ENCODE results near the gene PTPRG. TPM values are rescaled to one million over a fixed set of nuclear protein-coding genes. Genes with fewer than 3 reads are reported as not detected.

The PTPRG gene
- polyA plus RNA-seq, 1 donor (not counting 4 experiments of a cell fraction or from before 2014, with no cell fraction given) = 12.1 TPM

- Histone ChIP-seq H3K4me1 (ENCODE audit: control insufficient read depth, extremely low read depth, insufficient read depth, low read length) (no peaks in the 10 kb centered on the region), H2AFZ (ENCODE audit: control insufficient read depth, low read length) (no peak overlapping the region), H3K4me3 (ENCODE audit: control insufficient read depth in 2 of 3, extremely low read depth in 1 of 3, insufficient read depth in 2 of 3, low read depth in 1 of 3, low read length in 3 of 3) (no peak overlapping the region), H3K9me1 (ENCODE audit: control insufficient read depth, extremely low read depth, insufficient read depth, low read length) (no peaks in the 10 kb centered on the region), H3K4me2 (ENCODE audit: control insufficient read depth, extremely low read depth, insufficient read depth, low read depth, low read length) (no peak overlapping the region), H3K9me3 (ENCODE audit: control insufficient read depth, low read depth, low read length) (no peaks in the 10 kb centered on the region), H3K79me2 (ENCODE audit: control insufficient read depth, insufficient read depth, low read length) (no peaks in the 10 kb centered on the region), H4K20me1 (ENCODE audit: control insufficient read depth, extremely low read depth, insufficient read depth, low read length) (no peaks in the 10 kb centered on the region), H3K36me3 (ENCODE audit: control insufficient read depth in 2 of 2, extremely low read depth in 1 of 2, insufficient read depth in 2 of 2, low read length in 2 of 2) (peaks cover 3 to 9% of the 10 kb centered on the region in 2 experiments), H3K9ac (ENCODE audit: control insufficient read depth, extremely low read depth, insufficient read depth, low read length) (no peak overlapping the region), H3K27me3 (ENCODE audit: control insufficient read depth, extremely low read depth, insufficient read depth, low read length) (no peaks in the 10 kb centered on the region), H3K27ac (ENCODE audit: control insufficient read depth, insufficient read depth, low read length) (no peak overlapping the region)
- dilution Hi-C loops (cut with MboI; ENCODE audit: extremely low pct_ligation_motif_present, low sequenced_read_pairs) = no loop called here
- FAIRE-seq (no peak), DNase-seq (ENCODE audit: low read depth, low spot score) (no peak)
- TF ChIP-seq EZH2 (IDR thresholded peaks at IDR 0.05; ENCODE audit: low read length) = no peak
- TF ChIP-seq, protein P1, sequence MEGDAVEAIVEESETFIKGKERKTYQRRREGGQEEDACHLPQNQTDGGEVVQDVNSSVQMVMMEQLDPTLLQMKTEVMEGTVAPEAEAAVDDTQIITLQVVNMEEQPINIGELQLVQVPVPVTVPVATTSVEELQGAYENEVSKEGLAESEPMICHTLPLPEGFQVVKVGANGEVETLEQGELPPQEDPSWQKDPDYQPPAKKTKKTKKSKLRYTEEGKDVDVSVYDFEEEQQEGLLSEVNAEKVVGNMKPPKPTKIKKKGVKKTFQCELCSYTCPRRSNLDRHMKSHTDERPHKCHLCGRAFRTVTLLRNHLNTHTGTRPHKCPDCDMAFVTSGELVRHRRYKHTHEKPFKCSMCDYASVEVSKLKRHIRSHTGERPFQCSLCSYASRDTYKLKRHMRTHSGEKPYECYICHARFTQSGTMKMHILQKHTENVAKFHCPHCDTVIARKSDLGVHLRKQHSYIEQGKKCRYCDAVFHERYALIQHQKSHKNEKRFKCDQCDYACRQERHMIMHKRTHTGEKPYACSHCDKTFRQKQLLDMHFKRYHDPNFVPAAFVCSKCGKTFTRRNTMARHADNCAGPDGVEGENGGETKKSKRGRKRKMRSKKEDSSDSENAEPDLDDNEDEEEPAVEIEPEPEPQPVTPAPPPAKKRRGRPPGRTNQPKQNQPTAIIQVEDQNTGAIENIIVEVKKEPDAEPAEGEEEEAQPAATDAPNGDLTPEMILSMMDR (optimal IDR thresholded peaks at IDR 0.05 in 1 of 3, IDR thresholded peaks at IDR 0.05 in 1 of 3, conservative IDR thresholded peaks at IDR 0.05 in 1 of 3; ENCODE audit: extremely low read depth in 1 of 3, insufficient read depth in 2 of 3, low read length in 3 of 3) = no peak
Measured at GRCh38 chr3:62220616-62221015, 659.2 kb downstream of the PTPRG start.

DNA sequence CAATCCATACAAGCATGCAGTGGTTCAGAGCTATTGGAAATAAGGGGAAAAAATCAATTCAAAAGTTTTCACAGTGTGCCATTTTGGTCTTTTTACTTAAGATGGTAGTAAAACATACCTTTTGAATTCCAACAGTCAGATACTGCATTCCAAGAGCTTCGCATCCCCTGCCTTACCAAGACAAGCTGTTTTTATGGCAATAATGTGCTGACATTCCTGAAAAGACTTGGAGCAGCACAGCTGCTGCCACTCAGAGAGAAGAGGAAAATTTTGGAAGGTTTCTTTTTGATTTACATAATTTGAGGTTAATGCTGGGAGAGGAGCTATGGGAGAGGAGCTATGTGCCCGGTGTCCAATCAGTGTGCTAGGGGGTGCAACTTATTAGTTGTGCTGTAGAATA lies 663.7 kb downstream of the PTPRG start:
- Histone ChIP-seq H3K9me3 (ENCODE audit: control insufficient read depth, low read depth, low read length) (no peaks in the 10 kb centered on the region), H3K27ac (ENCODE audit: control insufficient read depth, insufficient read depth, low read length) (no peak overlapping the region), H2AFZ (ENCODE audit: control insufficient read depth, low read length) (no peak overlapping the region), H3K27me3 (ENCODE audit: control insufficient read depth, extremely low read depth, insufficient read depth, low read length) (no peaks in the 10 kb centered on the region), H3K4me2 (ENCODE audit: control insufficient read depth, extremely low read depth, insufficient read depth, low read depth, low read length) (no peak overlapping the region), H3K4me1 (ENCODE audit: control insufficient read depth, extremely low read depth, insufficient read depth, low read length) (no peaks in the 10 kb centered on the region), H3K4me3 (ENCODE audit: control insufficient read depth in 2 of 3, extremely low read depth in 1 of 3, insufficient read depth in 2 of 3, low read depth in 1 of 3, low read length in 3 of 3) (no peak overlapping the region), H3K9me1 (ENCODE audit: control insufficient read depth, extremely low read depth, insufficient read depth, low read length) (no peaks in the 10 kb centered on the region), H3K79me2 (ENCODE audit: control insufficient read depth, insufficient read depth, low read length) (no peaks in the 10 kb centered on the region), H3K36me3 (ENCODE audit: control insufficient read depth in 2 of 2, extremely low read depth in 1 of 2, insufficient read depth in 2 of 2, low read length in 2 of 2) (peaks cover 3 to 4% of the 10 kb centered on the region in 2 experiments), H4K20me1 (ENCODE audit: control insufficient read depth, extremely low read depth, insufficient read depth, low read length) (no peaks in the 10 kb centered on the region), H3K9ac (ENCODE audit: control insufficient read depth, extremely low read depth, insufficient read depth, low read length) (no peak overlapping the region)
- no peak for DNase-seq (ENCODE audit: low read depth, low spot score)
- dilution Hi-C loops (cut with MboI; ENCODE audit: extremely low pct_ligation_motif_present, low sequenced_read_pairs) = no loop called here
- no peak for FAIRE-seq
- TF ChIP-seq EZH2 (IDR thresholded peaks at IDR 0.05; ENCODE audit: low read length) = no peak
- TF ChIP-seq, protein P1 (optimal IDR thresholded peaks at IDR 0.05 in 1 of 3, IDR thresholded peaks at IDR 0.05 in 1 of 3, conservative IDR thresholded peaks at IDR 0.05 in 1 of 3; ENCODE audit: extremely low read depth in 1 of 3, insufficient read depth in 2 of 3, low read length in 3 of 3) = no peak

Measured in keratinocyte (primary cell).